Mesodermal cell (in vitro differentiated cells): ENCODE results near the gene KLHL29.

Source experiments
- H3K27ac ChIP-seq: 2 replicates; pipeline ENCODE4 v1.7.0; 2013; ENCODE audit warnings: mild to moderate bottlenecking, low read depth, low read length, moderate library complexity; ENCODE audit not compliant: severe bottlenecking
- H3K36me3 ChIP-seq: 2 replicates; pipeline ENCODE4 v1.7.1; 2013; ENCODE audit warnings: mild to moderate bottlenecking, low read length, moderate library complexity; ENCODE audit not compliant: control insufficient read depth, insufficient read depth
- H3K4me1 ChIP-seq: one replicate; pipeline ENCODE4 v1.7.1; 2013; ENCODE audit warnings: mild to moderate bottlenecking, low read length; ENCODE audit not compliant: insufficient read depth, control insufficient read depth, poor library complexity, severe bottlenecking
- H3K4me3 ChIP-seq: 2 replicates; pipeline ENCODE4 v1.7.0; 2013; ENCODE audit warnings: low read length, control low read depth, mild to moderate bottlenecking; ENCODE audit not compliant: insufficient read depth, poor library complexity, severe bottlenecking; ENCODE audit errors: extremely low read depth
- H3K9me3 ChIP-seq: 2 replicates; pipeline ENCODE4 v1.7.1; 2013; ENCODE audit warnings: mild to moderate bottlenecking, low read length, moderate library complexity; ENCODE audit not compliant: control insufficient read depth
- WGBS, 2 experiments: methylation state at CpG; one replicate each; pipeline ENCODE4 v1.1.5; 2013; ENCODE audit warnings: missing lambda C conversion rate in 2 of 2; ENCODE audit not compliant: insufficient coverage in 2 of 2; 5-methylcytosine and 5-hydroxymethylcytosine counted together

The KLHL29 gene

DNA sequence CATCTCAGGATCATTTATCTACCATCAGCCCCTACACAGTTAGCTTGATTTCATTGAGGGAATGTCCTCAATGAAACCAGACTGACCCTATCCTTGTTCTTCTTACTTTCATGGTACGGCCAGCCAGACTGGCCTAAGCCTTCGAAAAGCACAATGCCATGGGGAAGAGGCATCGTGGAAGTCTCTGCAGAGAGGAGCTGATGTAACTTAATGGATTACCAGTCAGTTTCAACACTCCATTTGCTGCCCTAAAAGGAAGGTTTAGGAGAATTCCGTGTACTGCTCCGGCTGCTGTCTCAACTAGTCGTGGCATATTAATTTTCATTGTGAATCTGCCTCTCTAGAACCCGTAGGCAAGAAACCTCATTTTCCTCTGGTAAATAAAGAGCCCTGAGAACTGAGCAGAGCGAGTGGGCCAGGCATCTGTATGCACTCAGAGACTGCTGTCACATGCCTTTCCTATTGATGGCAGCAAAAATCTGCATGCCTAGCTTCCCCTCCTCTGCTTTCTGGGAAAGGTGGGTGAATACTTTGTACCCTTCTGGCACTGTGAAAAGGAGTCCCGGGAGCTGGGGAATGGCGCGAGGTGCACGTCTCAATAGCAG is 184.9 kb downstream of the KLHL29 start:
- Histone ChIP-seq H3K4me1 (peaks cover 2% of the 10 kb centered on the region), H3K36me3 (no peaks in the 10 kb centered on the region), H3K9me3 (no peaks in the 10 kb centered on the region), H3K27ac (no peak overlapping the region), H3K4me3 (no peak overlapping the region)
- WGBS, 2 experiments = 89 to 93% methylated on average over 10 to 12 of the region's 12 CpGs

DNA sequence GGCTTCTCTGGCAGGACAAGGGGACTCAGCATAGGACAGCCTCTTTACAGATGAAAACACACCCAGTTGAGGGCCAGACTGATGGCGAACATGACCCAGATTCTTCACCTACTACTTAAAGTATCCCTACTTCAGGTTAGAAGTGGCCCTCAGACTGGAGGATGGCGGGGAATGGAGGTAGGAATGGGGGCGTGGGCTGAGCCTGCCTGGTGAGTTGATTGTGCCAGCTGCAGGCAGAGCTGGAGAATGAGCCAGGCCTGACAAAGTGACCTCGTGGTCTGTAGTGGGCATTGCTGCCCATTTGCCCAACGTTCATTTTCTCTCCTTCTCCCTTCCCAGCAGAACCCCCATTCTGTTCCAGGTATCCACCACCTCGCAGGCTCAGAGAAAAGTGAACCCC is 186.1 kb downstream of the KLHL29 start:
- WGBS, 2 experiments = 76 to 89% methylated on average over 2 to 3 of the region's 6 CpGs
- Histone ChIP-seq H3K4me3 (no peak overlapping the region), H3K36me3 (no peaks in the 10 kb centered on the region), H3K4me1 (peaks cover 2% of the 10 kb centered on the region), H3K27ac (no peak overlapping the region), H3K9me3 (no peaks in the 10 kb centered on the region)

DNA sequence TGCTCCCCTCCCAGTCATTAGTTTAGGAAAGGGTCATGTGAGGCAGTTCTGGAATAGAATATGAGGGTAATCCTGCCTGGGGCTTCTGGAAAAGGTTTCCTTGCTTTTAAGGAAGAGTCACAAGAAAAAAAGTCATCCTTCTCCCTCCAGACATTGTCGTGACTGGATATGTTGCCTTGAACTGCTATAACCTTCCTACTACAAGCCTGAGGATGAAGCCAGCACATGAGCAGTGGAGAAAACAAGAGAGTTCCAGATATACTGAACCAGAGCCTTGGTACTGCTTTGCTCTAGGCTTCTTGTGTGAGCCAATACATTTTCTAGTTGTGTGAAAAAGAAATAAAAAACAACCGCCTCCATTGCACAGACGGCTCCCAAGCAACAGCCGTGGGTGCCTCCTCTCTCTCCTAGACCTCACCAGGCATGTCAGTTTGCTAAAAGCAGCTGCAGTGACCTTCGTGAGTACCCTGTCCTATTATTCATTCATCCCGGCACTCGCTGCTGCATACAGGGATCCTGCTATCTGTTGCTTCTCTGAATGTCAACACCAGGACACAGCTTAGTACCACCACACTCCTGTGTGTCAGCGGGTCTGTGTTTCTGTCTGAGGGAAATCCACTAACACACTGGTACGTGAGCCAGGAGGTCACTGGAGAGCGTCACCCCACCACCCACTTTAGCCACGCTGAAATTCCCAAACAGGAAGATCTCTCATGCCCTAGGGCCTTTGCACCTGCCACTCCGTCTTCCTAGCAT is 186.7 kb downstream of the KLHL29 start:
- Histone ChIP-seq H3K4me3 (no peak overlapping the region), H3K27ac (no peak overlapping the region), H3K9me3 (no peaks in the 10 kb centered on the region), H3K4me1 (peaks cover 2% of the 10 kb centered on the region), H3K36me3 (no peaks in the 10 kb centered on the region)
- 87 to 91% methylated on average over 9 to 11 of the region's 12 CpGs for WGBS, 2 experiments

DNA sequence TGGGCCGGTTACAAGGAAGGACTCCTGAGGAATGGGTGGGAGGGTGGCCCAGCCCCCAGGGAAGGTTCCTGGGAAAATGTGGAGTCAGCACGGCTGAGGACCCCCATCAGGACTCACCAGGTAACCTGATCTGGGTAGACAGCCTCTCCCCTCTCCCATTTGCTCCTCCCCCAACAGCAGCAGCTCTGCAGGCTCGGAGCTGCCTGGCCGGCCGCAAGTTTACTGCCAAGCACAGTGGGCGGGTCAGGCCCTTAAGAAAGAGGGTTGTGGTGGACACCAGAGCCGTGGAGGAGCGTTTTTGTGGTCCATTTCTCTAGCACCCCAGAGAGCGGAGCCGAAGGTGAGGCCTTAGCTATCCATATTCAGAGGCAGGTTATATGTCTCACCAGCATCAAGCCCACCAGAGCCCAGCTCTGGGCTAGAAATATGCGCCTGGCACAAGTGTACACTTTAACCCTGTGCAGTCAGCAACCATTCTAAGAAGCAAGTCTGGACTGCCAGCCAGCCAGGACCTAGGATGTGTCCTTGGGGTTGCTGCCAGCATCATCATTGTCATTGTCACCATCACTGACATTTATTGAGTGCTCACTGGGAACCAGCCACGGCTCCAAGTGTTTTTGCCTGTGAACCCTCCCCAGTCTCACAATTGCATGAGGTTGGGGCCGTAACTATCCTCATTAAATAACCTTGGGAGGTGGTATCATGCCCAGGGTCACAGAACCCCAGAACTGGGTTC is 190.1 kb downstream of the KLHL29 start:
- H3K4me3 ChIP-seq = no peak overlapping the region
- H3K9me3 ChIP-seq = no peaks in the 10 kb centered on the region
- no peak overlapping the region for H3K27ac ChIP-seq
- H3K4me1 ChIP-seq = no peaks in the 10 kb centered on the region
- H3K36me3 ChIP-seq = no peaks in the 10 kb centered on the region
- 67 to 69% methylated on average over 7 to 11 of the region's 13 CpGs for WGBS, 2 experiments

DNA sequence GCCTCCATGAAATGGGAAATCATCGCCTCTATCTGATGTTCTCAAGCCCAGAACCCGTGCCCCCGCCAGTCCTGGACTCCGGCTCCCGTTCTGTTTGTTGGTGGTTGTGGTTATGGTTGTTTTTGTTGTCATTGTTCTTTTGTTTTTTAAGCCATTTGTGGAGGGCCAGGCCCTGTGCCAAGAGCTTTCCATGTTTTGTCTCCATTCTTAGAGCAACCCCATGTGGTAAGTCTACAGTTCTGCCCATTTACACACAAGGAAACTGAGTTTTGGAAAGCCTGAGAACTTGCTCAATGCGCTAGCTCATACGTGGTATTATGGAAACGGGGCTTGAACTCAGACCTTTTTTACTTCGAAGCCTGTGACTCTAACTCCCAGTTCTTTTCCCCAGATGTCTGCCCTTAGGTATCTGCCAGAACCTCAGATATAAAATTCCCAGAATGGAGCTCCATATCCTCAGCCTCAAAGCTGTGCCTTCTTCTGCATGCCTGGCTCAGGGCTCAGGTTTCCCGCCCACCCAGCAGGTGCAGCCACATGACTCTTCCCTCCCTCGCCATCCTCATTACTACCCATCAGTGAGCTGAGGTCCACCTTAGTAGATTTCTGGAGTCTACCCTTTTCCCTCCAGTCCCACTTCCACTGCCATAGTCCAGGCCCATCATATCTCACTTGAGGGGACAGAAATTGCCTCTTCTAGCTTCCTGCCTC is 194.1 kb downstream of the KLHL29 start:
- WGBS, 2 experiments = 94 to 95% methylated on average over 7 to 10 of the region's 11 CpGs
- Histone ChIP-seq H3K4me3 (no peak overlapping the region), H3K27ac (no peak overlapping the region), H3K36me3 (no peaks in the 10 kb centered on the region), H3K9me3 (no peaks in the 10 kb centered on the region), H3K4me1 (no peaks in the 10 kb centered on the region)

DNA sequence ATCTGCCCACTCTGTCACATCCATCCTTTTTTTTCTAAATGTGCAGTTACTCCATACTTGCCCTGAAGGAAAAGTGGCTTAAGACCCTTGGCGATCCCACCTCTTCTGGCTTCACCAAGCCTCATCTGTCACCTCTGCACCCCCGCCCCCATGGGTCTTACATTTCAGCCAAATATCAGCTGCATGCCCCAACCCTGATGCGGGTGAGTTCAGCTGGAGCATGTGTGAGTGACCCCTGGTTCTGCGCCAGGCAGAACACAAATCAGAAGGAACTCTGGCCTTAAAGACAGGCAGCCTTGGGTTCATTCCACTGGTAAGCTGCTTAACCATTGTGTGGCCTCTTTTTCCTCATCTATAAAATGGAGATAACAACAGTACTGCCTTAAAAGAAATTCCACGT is 194.7 kb downstream of the KLHL29 start:
- H3K4me1 ChIP-seq = no peaks in the 10 kb centered on the region
- 85 to 95% methylated on average over 5 of the region's 5 CpGs for WGBS, 2 experiments

DNA sequence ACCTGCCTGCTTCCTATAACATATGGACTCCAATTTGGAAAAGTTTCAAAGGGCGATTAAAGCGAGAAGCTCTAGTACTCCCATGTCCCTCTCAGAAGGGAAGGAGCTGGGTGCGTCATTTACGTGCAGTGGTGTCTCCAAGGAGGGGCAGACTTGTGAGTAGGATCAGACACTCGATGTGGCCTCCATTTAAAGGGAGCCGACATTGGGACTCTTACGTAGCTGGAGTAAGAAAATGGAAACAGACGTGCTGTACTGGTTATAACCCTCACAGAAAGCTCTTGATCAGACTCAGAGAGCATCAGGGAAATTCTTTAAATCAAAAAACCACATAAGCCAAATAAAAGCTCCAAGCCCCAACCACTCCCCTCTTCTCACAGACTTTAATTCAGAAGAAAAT is 198.5 kb downstream of the KLHL29 start:
- H3K27ac ChIP-seq = no peak overlapping the region
- peaks cover 9% of the 10 kb centered on the region for H3K4me1 ChIP-seq
- H3K36me3 ChIP-seq = no peaks in the 10 kb centered on the region
- no peaks in the 10 kb centered on the region for H3K9me3 ChIP-seq
- whole genome bisulfite sequencing, 2 experiments = 96% methylated on average over 7 to 8 of the region's 8 CpGs
- H3K4me3 ChIP-seq = no peak overlapping the region

More for the DNA sequence above, 194.7 kb downstream of the KLHL29 start:
- Histone ChIP-seq H3K36me3 (no peaks in the 10 kb centered on the region), H3K9me3 (no peaks in the 10 kb centered on the region), H3K27ac (no peak overlapping the region), H3K4me3 (no peak overlapping the region)

DNA sequence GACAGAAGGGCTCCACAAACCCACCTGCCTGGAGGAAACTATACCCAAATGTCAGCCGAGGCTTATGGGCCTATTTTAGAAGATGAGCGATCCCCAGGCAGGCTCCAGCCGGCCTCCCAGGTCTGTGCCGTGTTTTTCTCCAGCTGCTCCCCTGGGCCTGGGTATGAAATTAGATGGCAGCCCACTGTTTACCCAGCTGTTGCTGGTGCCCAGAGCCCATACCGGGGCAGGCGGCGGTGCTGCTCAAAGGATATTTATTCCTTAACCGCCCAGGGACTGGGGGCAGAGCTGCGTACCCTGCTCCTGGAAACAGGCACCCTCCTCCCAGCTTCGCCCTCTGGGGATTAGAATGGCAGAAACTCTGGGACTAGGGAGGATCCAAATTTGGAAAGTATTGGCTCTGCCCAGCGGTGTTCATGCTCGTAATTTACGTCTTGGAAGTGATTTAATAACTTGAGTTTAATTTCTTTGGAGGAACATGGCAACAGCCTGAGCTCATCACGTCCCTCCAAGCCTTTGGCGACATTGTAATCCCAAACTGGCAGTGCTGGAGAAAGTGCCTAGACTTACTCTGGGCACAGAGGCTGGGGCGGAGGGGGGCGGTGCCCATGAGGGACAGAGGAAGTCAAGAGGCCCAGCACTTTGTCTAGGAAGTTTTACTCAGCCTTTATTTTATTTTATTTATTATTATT is 199.2 kb downstream of the KLHL29 start:
- Histone ChIP-seq H3K4me3 (no peak overlapping the region), H3K36me3 (no peaks in the 10 kb centered on the region), H3K4me1 (peaks cover 9% of the 10 kb centered on the region), H3K27ac (no peak overlapping the region), H3K9me3 (no peaks in the 10 kb centered on the region)
- 90 to 92% methylated on average over 14 to 15 of the region's 17 CpGs for WGBS, 2 experiments

DNA sequence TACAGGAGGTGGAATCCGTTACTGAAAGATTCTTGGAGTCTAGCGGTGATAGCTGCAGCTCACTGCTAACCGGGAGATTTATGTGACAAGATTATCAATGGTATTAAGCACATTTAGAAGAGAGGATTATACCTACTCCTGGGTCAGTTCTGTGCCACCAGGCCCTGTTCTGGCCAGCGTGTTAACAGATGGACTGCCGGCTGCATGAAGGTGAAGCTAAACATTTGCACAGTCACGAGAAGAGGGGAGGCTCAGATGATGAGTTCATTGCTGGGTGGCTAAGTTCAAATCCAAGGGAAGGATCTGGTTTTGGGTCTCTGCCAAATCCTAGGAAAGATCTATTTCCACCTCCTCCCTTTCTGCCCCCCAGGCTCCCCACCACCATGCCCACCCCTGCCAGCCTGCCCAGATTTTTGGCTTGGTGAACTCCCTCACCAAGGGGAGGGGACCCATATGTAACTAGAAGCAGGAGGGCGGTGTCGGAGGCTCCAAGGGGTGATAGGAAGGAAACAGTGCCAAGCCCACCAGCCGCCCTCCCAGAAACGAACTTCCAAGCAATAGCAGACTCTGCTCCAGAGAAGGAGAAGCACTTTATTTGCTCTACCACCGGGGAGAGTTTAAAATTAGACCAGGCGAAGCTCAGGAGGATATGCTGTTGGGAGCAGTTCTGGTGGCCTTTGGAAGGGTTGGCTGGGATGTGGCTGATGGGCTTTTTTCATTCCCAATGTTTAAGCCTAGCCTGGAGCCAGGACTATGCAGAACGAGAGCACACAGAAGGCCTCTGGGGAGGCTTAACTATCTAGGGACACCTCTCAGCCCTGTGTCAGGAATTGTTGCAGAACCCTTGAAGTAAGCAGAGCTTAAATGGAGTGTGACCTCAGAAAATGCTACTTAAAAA is 200.5 kb downstream of the KLHL29 start:
- peaks cover 9% of the 10 kb centered on the region for H3K4me1 ChIP-seq
- 94 to 95% methylated on average over 11 to 13 of the region's 13 CpGs for WGBS, 2 experiments
- no peaks in the 10 kb centered on the region for H3K9me3 ChIP-seq
- H3K36me3 ChIP-seq = no peaks in the 10 kb centered on the region
- no peak overlapping the region for H3K4me3 ChIP-seq
- no peak overlapping the region for H3K27ac ChIP-seq
